ENCODE measurements around the gene LAMA3.

LAMA3 gene

GRCh38 chr18:23826850-23827620 lies 137.8 kb downstream of the LAMA3 start:
- H3K27ac ChIP-seq (ENCODE audit: low read length), result no peak overlapping the region
- H3K27me3 ChIP-seq (ENCODE audit: control insufficient read depth, insufficient read depth, low read length), result no peaks in the 10 kb centered on the region
- no peaks in the 10 kb centered on the region for H3K9me3 ChIP-seq (ENCODE audit: control insufficient read depth, insufficient read depth, low read length)
- DNase-seq (ENCODE audit: low read depth, low spot score), result no peak
- no CpG with 5 or more reads among the region's 4 CpGs for WGBS (ENCODE audit: insufficient coverage, insufficient read length)
- 0 out of 2 replicates have a peak, but pooled peaks cover 1% of the 10 kb centered on the region for H3K4me1 ChIP-seq (ENCODE audit: control insufficient read depth, insufficient read depth, low read length)
- H3K36me3 ChIP-seq (ENCODE audit: control insufficient read depth, insufficient read depth, low read length), result no peaks in the 10 kb centered on the region
- no peak overlapping the region for H3K4me3 ChIP-seq (ENCODE audit: low read length)

- Histone ChIP-seq H3K4me1 (ENCODE audit: control insufficient read depth, insufficient read depth, low read length) (0 out of 2 replicates have a peak, but pooled peaks cover 1% of the 10 kb centered on the region), H3K9me3 (ENCODE audit: control insufficient read depth, insufficient read depth, low read length) (no peaks in the 10 kb centered on the region), H3K27ac (ENCODE audit: low read length) (no peak overlapping the region), H3K27me3 (ENCODE audit: control insufficient read depth, insufficient read depth, low read length) (no peaks in the 10 kb centered on the region), H3K4me3 (ENCODE audit: low read length) (no peak overlapping the region), H3K36me3 (ENCODE audit: control insufficient read depth, insufficient read depth, low read length) (no peaks in the 10 kb centered on the region)
- no peak for DNase-seq (ENCODE audit: low read depth, low spot score)
- no CpG with 5 or more reads among the region's 4 CpGs for WGBS (ENCODE audit: insufficient coverage, insufficient read length)
Observed at GRCh38 chr18:23827681-23828080, 138.4 kb downstream of the LAMA3 start.

GRCh38 chr18:23828426-23828825 lies 139.2 kb downstream of the LAMA3 start:
- H3K9me3 ChIP-seq (ENCODE audit: control insufficient read depth, insufficient read depth, low read length), result no peaks in the 10 kb centered on the region
- no peaks in the 10 kb centered on the region for H3K36me3 ChIP-seq (ENCODE audit: control insufficient read depth, insufficient read depth, low read length)
- H3K4me1 ChIP-seq (ENCODE audit: control insufficient read depth, insufficient read depth, low read length), result no peaks in the 10 kb centered on the region
- no peaks in the 10 kb centered on the region for H3K27me3 ChIP-seq (ENCODE audit: control insufficient read depth, insufficient read depth, low read length)
- H3K27ac ChIP-seq (ENCODE audit: low read length), result no peak overlapping the region
- H3K4me3 ChIP-seq (ENCODE audit: low read length), result no peak overlapping the region
- no peak for DNase-seq (ENCODE audit: low read depth, low spot score)
- WGBS (ENCODE audit: insufficient coverage, insufficient read length), result no CpG with 5 or more reads among the region's 3 CpGs

GRCh38 chr18:23832911-23833310 lies 143.7 kb downstream of the LAMA3 start:
- no peak for DNase-seq (ENCODE audit: low read depth, low spot score)
- no CpG with 5 or more reads among the region's 3 CpGs for WGBS (ENCODE audit: insufficient coverage, insufficient read length)

GRCh38 chr18:23833714-23834113 lies 144.5 kb downstream of the LAMA3 start:
- Histone ChIP-seq H3K36me3 (ENCODE audit: control insufficient read depth, insufficient read depth, low read length) (no peaks in the 10 kb centered on the region), H3K4me1 (ENCODE audit: control insufficient read depth, insufficient read depth, low read length) (no peaks in the 10 kb centered on the region), H3K27me3 (ENCODE audit: control insufficient read depth, insufficient read depth, low read length) (no peaks in the 10 kb centered on the region), H3K4me3 (ENCODE audit: low read length) (no peak overlapping the region), H3K9me3 (ENCODE audit: control insufficient read depth, insufficient read depth, low read length) (no peaks in the 10 kb centered on the region), H3K27ac (ENCODE audit: low read length) (no peak overlapping the region)
- WGBS (ENCODE audit: insufficient coverage, insufficient read length), result no CpG with 5 or more reads among the region's 6 CpGs
- no peak for DNase-seq (ENCODE audit: low read depth, low spot score)

More at GRCh38 chr18:23832911-23833310, 143.7 kb downstream of the LAMA3 start:
- Histone ChIP-seq H3K9me3 (ENCODE audit: control insufficient read depth, insufficient read depth, low read length) (no peaks in the 10 kb centered on the region), H3K4me1 (ENCODE audit: control insufficient read depth, insufficient read depth, low read length) (no peaks in the 10 kb centered on the region), H3K36me3 (ENCODE audit: control insufficient read depth, insufficient read depth, low read length) (no peaks in the 10 kb centered on the region), H3K27ac (ENCODE audit: low read length) (no peak overlapping the region), H3K4me3 (ENCODE audit: low read length) (no peak overlapping the region), H3K27me3 (ENCODE audit: control insufficient read depth, insufficient read depth, low read length) (no peaks in the 10 kb centered on the region)

GRCh38 chr18:23835091-23835490 lies 145.8 kb downstream of the LAMA3 start:
- WGBS (ENCODE audit: insufficient coverage, insufficient read length), result no CpG with 5 or more reads among the region's 3 CpGs
- no peaks in the 10 kb centered on the region for H3K36me3 ChIP-seq (ENCODE audit: control insufficient read depth, insufficient read depth, low read length)

GRCh38 chr18:23835506-23835905 lies 146.3 kb downstream of the LAMA3 start:
- no peak for DNase-seq (ENCODE audit: low read depth, low spot score)
- no CpG with 5 or more reads among the region's 4 CpGs for WGBS (ENCODE audit: insufficient coverage, insufficient read length)
- H3K36me3 ChIP-seq (ENCODE audit: control insufficient read depth, insufficient read depth, low read length), result no peaks in the 10 kb centered on the region

More at GRCh38 chr18:23835091-23835490, 145.8 kb downstream of the LAMA3 start:
- DNase-seq (ENCODE audit: low read depth, low spot score), result no peak
- Histone ChIP-seq H3K4me1 (ENCODE audit: control insufficient read depth, insufficient read depth, low read length) (no peaks in the 10 kb centered on the region), H3K4me3 (ENCODE audit: low read length) (no peak overlapping the region), H3K9me3 (ENCODE audit: control insufficient read depth, insufficient read depth, low read length) (no peaks in the 10 kb centered on the region), H3K27ac (ENCODE audit: low read length) (no peak overlapping the region), H3K27me3 (ENCODE audit: control insufficient read depth, insufficient read depth, low read length) (no peaks in the 10 kb centered on the region)

GRCh38 chr18:23837591-23837990 lies 148.3 kb downstream of the LAMA3 start:
- Histone ChIP-seq H3K4me3 (ENCODE audit: low read length) (no peak overlapping the region), H3K36me3 (ENCODE audit: control insufficient read depth, insufficient read depth, low read length) (no peaks in the 10 kb centered on the region), H3K9me3 (ENCODE audit: control insufficient read depth, insufficient read depth, low read length) (no peaks in the 10 kb centered on the region), H3K27ac (ENCODE audit: low read length) (no peak overlapping the region), H3K27me3 (ENCODE audit: control insufficient read depth, insufficient read depth, low read length) (no peaks in the 10 kb centered on the region), H3K4me1 (ENCODE audit: control insufficient read depth, insufficient read depth, low read length) (no peaks in the 10 kb centered on the region)
- DNase-seq (ENCODE audit: low read depth, low spot score), result no peak
- WGBS (ENCODE audit: insufficient coverage, insufficient read length), result no CpG with 5 or more reads among the region's 1 CpG

More at GRCh38 chr18:23835506-23835905, 146.3 kb downstream of the LAMA3 start:
- Histone ChIP-seq H3K27ac (ENCODE audit: low read length) (no peak overlapping the region), H3K27me3 (ENCODE audit: control insufficient read depth, insufficient read depth, low read length) (no peaks in the 10 kb centered on the region), H3K9me3 (ENCODE audit: control insufficient read depth, insufficient read depth, low read length) (no peaks in the 10 kb centered on the region), H3K4me1 (ENCODE audit: control insufficient read depth, insufficient read depth, low read length) (no peaks in the 10 kb centered on the region), H3K4me3 (ENCODE audit: low read length) (no peak overlapping the region)

- Histone ChIP-seq H3K27me3 (ENCODE audit: control insufficient read depth, insufficient read depth, low read length) (no peaks in the 10 kb centered on the region), H3K36me3 (ENCODE audit: control insufficient read depth, insufficient read depth, low read length) (no peaks in the 10 kb centered on the region), H3K27ac (ENCODE audit: low read length) (no peak overlapping the region), H3K4me1 (ENCODE audit: control insufficient read depth, insufficient read depth, low read length) (no peaks in the 10 kb centered on the region), H3K4me3 (ENCODE audit: low read length) (no peak overlapping the region), H3K9me3 (ENCODE audit: control insufficient read depth, insufficient read depth, low read length) (no peaks in the 10 kb centered on the region)
- no peak for DNase-seq (ENCODE audit: low read depth, low spot score)
- WGBS (ENCODE audit: insufficient coverage, insufficient read length), result no CpG with 5 or more reads among the region's 2 CpGs
Observed at GRCh38 chr18:23838233-23838632, 149.0 kb downstream of the LAMA3 start.

- no peak for DNase-seq (ENCODE audit: low read depth, low spot score)
- no peaks in the 10 kb centered on the region for H3K36me3 ChIP-seq (ENCODE audit: control insufficient read depth, insufficient read depth, low read length)
- H3K4me1 ChIP-seq (ENCODE audit: control insufficient read depth, insufficient read depth, low read length), result no peaks in the 10 kb centered on the region
- no peak overlapping the region for H3K4me3 ChIP-seq (ENCODE audit: low read length)
- H3K9me3 ChIP-seq (ENCODE audit: control insufficient read depth, insufficient read depth, low read length), result no peaks in the 10 kb centered on the region
- WGBS (ENCODE audit: insufficient coverage, insufficient read length), result no CpG with 5 or more reads among the region's 7 CpGs
- no peak overlapping the region for H3K27ac ChIP-seq (ENCODE audit: low read length)
- no peaks in the 10 kb centered on the region for H3K27me3 ChIP-seq (ENCODE audit: control insufficient read depth, insufficient read depth, low read length)
Observed at GRCh38 chr18:23838801-23839366, 149.6 kb downstream of the LAMA3 start.
